ENCODE measurements around the gene DUS2.
"Not testable (repeated sequence)": the region's sequence is repeated elsewhere in the genome, so short reads cannot be mapped to it uniquely, and the experiment has no call there.

The DUS2 gene

GRCh38 chr16:68078701-68079375 lies 55.8 kb downstream of the DUS2 start:
- DNase-seq: no peak

- no peak for DNase-seq
Measured at GRCh38 chr16:68079376-68079625, 56.2 kb downstream of the DUS2 start.

GRCh38 chr16:68079626-68080344 lies 56.7 kb downstream of the DUS2 start:
- DNase-seq: no peak

GRCh38 chr16:68081861-68082628 lies 59.0 kb downstream of the DUS2 start:
- DNase-seq: no peak

- DNase-seq: no peak
Measured at GRCh38 chr16:68082629-68083238, 59.6 kb downstream of the DUS2 start.

- no peak for DNase-seq
Measured at GRCh38 chr16:68083239-68083781, 60.2 kb downstream of the DUS2 start.

- peak; percentile 38 for DNase-seq
Measured at GRCh38 chr16:68083861-68084503, 60.9 kb downstream of the DUS2 start.

- DNase-seq: peak; percentile 90
Measured at GRCh38 chr16:68084504-68085258, 61.6 kb downstream of the DUS2 start.

GRCh38 chr16:68085259-68086071 lies 62.4 kb downstream of the DUS2 start, which contains the start of gene NFATC3:
TSS of gene NFATC3 (plus strand) at chr16:68085370. CDS start at chr16:68085682, 312 bp downstream.
- DNase-seq: peak; percentile 98

GRCh38 chr16:68086336-68086841 lies 63.3 kb downstream of the DUS2 start:
- peak; percentile 28 for DNase-seq

GRCh38 chr16:68086860-68087268 lies 63.8 kb downstream of the DUS2 start:
- peak; percentile 7 for DNase-seq

- no peak for DNase-seq
Measured at GRCh38 chr16:68087688-68088087, 64.6 kb downstream of the DUS2 start.

- no peak for DNase-seq
Measured at GRCh38 chr16:68088130-68088972, 65.3 kb downstream of the DUS2 start.

GRCh38 chr16:68089067-68089466 lies 66.0 kb downstream of the DUS2 start:
- no peak for DNase-seq

GRCh38 chr16:68090130-68090529 lies 67.0 kb downstream of the DUS2 start:
- no peak for DNase-seq

GRCh38 chr16:68090533-68090932 lies 67.4 kb downstream of the DUS2 start:
- no peak for DNase-seq

- peak; percentile 43 for DNase-seq
Measured at GRCh38 chr16:68091380-68092261, 68.5 kb downstream of the DUS2 start.

GRCh38 chr16:68092275-68092674 lies 69.2 kb downstream of the DUS2 start:
- not testable (repeated sequence) for DNase-seq

Data from fibroblast of skin of scalp (primary cell).